ENCODE data around the gene BEND6. TPM values are rescaled to one million over a fixed set of nuclear protein-coding genes. Genes with fewer than 3 reads are reported as not detected.

The BEND6 gene
- total RNA-seq, 6 experiments from 2014 or later: 9.4 to 11.0 (median 10.0) TPM

GRCh38 chr6:56963793-56964192 is 8.9 kb downstream of the BEND6 start:
- DNase-seq: no peak
- TF ChIP-seq CTCF (IDR thresholded peaks at IDR 0.05): no peak
- no peaks in the 10 kb centered on the region for H3K9me3 Mint-ChIP-seq
- H3K4me3 Mint-ChIP-seq: no peak overlapping the region
- H3K4me1 Mint-ChIP-seq (ENCODE audit: low read depth): peaks cover 44% of the 10 kb centered on the region
- H3K36me3 Mint-ChIP-seq (ENCODE audit: low read depth): no peaks in the 10 kb centered on the region
- H3K27ac Mint-ChIP-seq: no peak overlapping the region
- no peaks in the 10 kb centered on the region for H3K27me3 Mint-ChIP-seq (ENCODE audit: insufficient read depth)

- H3K4me1 Mint-ChIP-seq (ENCODE audit: low read depth): peaks cover 31% of the 10 kb centered on the region
- no peaks in the 10 kb centered on the region for H3K27me3 Mint-ChIP-seq (ENCODE audit: insufficient read depth)
- no peak overlapping the region for H3K27ac Mint-ChIP-seq
- no peak for TF ChIP-seq CTCF (IDR thresholded peaks at IDR 0.05)
- H3K4me3 Mint-ChIP-seq: no peak overlapping the region
- no peak for DNase-seq
- no peaks in the 10 kb centered on the region for H3K9me3 Mint-ChIP-seq
- H3K36me3 Mint-ChIP-seq (ENCODE audit: low read depth): no peaks in the 10 kb centered on the region
Observed at GRCh38 chr6:56965126-56965525, 10.2 kb downstream of the BEND6 start.

- TF ChIP-seq CTCF (IDR thresholded peaks at IDR 0.05): no peak
- DNase-seq: no peak
- Mint-ChIP-seq H3K36me3 (ENCODE audit: low read depth) (peaks cover 7% of the 10 kb centered on the region), H3K27ac (no peak overlapping the region), H3K4me1 (ENCODE audit: low read depth) (no peaks in the 10 kb centered on the region), H3K4me3 (no peak overlapping the region), H3K9me3 (peaks cover 7% of the 10 kb centered on the region; the same call in 1 of the 2 replicates), H3K27me3 (ENCODE audit: insufficient read depth) (no peaks in the 10 kb centered on the region)
Observed at GRCh38 chr6:56970849-56971248, 15.9 kb downstream of the BEND6 start.

DNA sequence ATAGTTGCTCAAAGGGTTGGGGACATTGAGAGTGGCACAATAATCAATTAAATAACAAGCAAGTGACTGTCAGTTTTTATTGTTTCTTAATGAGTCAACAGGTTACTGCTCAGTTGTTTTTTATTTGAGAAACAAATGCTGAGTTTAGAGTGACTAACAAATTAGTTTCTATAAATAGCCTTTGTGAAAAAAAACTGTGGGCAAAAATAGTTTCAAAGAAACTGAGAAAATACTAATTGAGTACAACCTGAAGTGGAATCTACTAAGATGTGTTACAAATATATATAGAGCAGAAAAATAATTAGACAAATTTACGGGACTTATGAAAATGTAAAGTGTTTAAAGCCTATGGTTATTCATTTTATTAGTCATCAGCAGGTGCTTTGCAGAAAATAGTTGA is 22.3 kb downstream of the BEND6 start:
- Mint-ChIP-seq H3K27me3 (ENCODE audit: insufficient read depth) (no peaks in the 10 kb centered on the region), H3K27ac (no peak overlapping the region), H3K4me1 (ENCODE audit: low read depth) (no peaks in the 10 kb centered on the region), H3K36me3 (ENCODE audit: low read depth) (peaks cover 25% of the 10 kb centered on the region), H3K4me3 (no peak overlapping the region), H3K9me3 (peaks cover 30% of the 10 kb centered on the region)
- DNase-seq: no peak
- TF ChIP-seq CTCF (IDR thresholded peaks at IDR 0.05): no peak

DNA sequence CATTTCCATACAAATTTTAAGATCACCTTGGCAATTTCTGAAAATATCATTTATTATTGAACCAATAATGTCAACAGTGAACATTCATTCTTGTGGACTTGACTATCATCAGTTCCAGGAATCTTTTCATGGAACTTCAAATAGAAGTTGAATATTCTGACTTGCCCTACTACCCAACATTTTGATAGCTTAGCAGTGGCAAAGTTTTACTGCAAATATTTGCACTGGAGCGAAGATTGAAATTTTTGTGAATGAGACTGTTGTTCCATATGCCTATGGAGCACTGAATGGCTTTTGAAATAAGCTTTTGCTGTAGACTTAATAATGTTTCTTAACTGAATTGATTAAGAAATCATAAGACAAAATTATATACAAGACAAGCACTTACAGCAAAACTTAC is 23.6 kb downstream of the BEND6 start:
- no peaks in the 10 kb centered on the region for H3K4me1 Mint-ChIP-seq (ENCODE audit: low read depth)
- H3K27ac Mint-ChIP-seq: no peak overlapping the region
- H3K27me3 Mint-ChIP-seq (ENCODE audit: insufficient read depth): no peaks in the 10 kb centered on the region
- peaks cover 30% of the 10 kb centered on the region for H3K9me3 Mint-ChIP-seq
- H3K4me3 Mint-ChIP-seq: no peak overlapping the region
- TF ChIP-seq CTCF (IDR thresholded peaks at IDR 0.05): no peak
- DNase-seq: no peak
- peaks cover 25% of the 10 kb centered on the region for H3K36me3 Mint-ChIP-seq (ENCODE audit: low read depth)

DNA sequence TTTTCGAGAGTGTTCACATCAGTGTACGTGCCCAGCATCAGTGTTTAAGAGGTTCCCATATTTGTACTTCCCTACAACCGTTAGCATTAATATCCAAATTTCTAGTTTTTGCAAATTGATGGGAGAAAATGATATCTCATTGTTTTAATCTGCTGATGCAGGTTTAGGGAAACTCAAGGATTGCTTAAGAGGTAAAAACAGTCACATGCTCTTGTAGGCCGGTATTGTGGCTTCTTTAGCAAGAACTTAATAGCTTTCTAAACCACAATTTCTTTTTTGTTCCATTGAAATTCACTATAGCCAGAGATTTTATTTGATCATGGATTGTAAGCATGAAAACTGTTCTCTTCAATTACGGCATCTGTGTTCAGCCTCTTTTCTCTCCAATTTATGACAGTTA is 29.5 kb downstream of the BEND6 start:
- Mint-ChIP-seq H3K9me3 (no peaks in the 10 kb centered on the region), H3K27ac (no peak overlapping the region), H3K4me1 (ENCODE audit: low read depth) (no peaks in the 10 kb centered on the region), H3K27me3 (ENCODE audit: insufficient read depth) (no peaks in the 10 kb centered on the region), H3K36me3 (ENCODE audit: low read depth) (no peaks in the 10 kb centered on the region), H3K4me3 (no peak overlapping the region)
- DNase-seq: no peak
- no peak for TF ChIP-seq CTCF (IDR thresholded peaks at IDR 0.05)

Measured in HFFc6 (cell line).